Activated CD8-positive, alpha-beta memory T cell treated with anti-CD3 and anti-CD28 coated beads, Interleukin-2, amount 10 ng/mL, durations not matched to agents 7 days and 5 days (primary cell): Measurements from ENCODE around the gene VOPP1. TPM values are rescaled to one million over a fixed set of nuclear protein-coding genes. Genes with fewer than 3 reads are reported as not detected.

Experiments used
- ATAC-seq: fragments of 150-1000 bp; cut with Tn5 transposase; one replicate; pipeline ENCODE4 v1.10.0; 2021; ENCODE audit warnings: moderate library complexity
- CTCF ChIA-PET: fragments of 350-600 bp; sonication (Branson Sonifier 250); formaldehyde crosslinking; loops from one replicate; lab custom pipeline; 2021; ENCODE audit warnings: antibody characterized with exemption; lab: Charles Lee
- DNase-seq: peaks from one replicate; pipeline ENCODE4 v3.0.0-alpha.2; 2020
- H3K27ac Mint-ChIP-seq: one replicate; pipeline ENCODE4 v1.8.0; 2021; ENCODE audit warnings: mild to moderate bottlenecking, mixed read lengths
- H3K27me3 Mint-ChIP-seq: one replicate; pipeline ENCODE4 v1.8.0; 2021; ENCODE audit warnings: mixed read lengths
- H3K36me3 Mint-ChIP-seq: one replicate; pipeline ENCODE4 v1.8.0; 2021; ENCODE audit warnings: mild to moderate bottlenecking, mixed read lengths
- H3K4me1 Mint-ChIP-seq: one replicate; pipeline ENCODE4 v1.8.0; 2021; ENCODE audit warnings: mixed read lengths
- H3K4me3 Mint-ChIP-seq: one replicate; pipeline ENCODE4 v1.8.0; 2021; ENCODE audit warnings: mild to moderate bottlenecking, moderate library complexity, mixed read lengths
- H3K9me3 Mint-ChIP-seq: one replicate; pipeline ENCODE4 v1.8.0; 2022; ENCODE audit warnings: low read depth, mixed read lengths
- total RNA-seq, 2 experiments: library from RNA; stranded (reverse); gene quantifications; one replicate each; pipeline ENCODE4 v1.2.3, GENCODE V29; 2021

VOPP1 gene
- total RNA-seq, 2 experiments from 2014 or later = 42.3 to 67.3 TPM

DNA sequence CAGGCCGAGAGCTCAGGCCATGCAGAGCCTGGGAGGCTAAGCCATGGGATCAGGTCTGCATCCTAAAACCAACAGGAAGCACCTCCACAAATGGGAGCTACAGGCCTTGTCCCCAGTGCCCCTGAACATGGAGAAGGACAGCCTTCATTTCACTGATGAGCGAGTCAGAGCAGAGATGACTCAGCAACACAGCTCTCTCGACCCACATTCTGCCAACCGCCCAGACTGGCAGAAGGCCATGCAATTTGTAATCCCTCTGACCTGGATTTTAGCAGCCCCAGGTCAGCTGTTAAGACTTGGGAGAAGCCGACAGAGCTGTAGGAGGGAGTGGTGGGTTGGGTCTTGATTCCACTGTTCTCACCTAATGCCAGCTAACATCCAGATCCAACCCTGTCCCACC is 25.5 kb downstream of the VOPP1 start:
- Mint-ChIP-seq H3K36me3 (peaks cover 18% of the 10 kb centered on the region), H3K27ac (no peak overlapping the region), H3K9me3 (no peaks in the 10 kb centered on the region), H3K4me3 (no peak overlapping the region), H3K27me3 (no peaks in the 10 kb centered on the region), H3K4me1 (peaks cover 35% of the 10 kb centered on the region)
- ATAC-seq = peak; percentile 51
- CTCF ChIA-PET = no interaction called here
- DNase-seq = no peak

- no peak for DNase-seq
- no peaks in the 10 kb centered on the region for H3K9me3 Mint-ChIP-seq
- no peak for ATAC-seq
- CTCF ChIA-PET = interaction anchor here (0.6 to 1.1 kb wide), 2 partner anchors 13 to 677 kb away, joined by 3 to 4 read pairs; no protein-coding TSS in a partner anchor
- H3K27ac Mint-ChIP-seq = no peak overlapping the region
- H3K4me3 Mint-ChIP-seq = no peak overlapping the region
- H3K36me3 Mint-ChIP-seq = peaks cover 19% of the 10 kb centered on the region
- no peaks in the 10 kb centered on the region for H3K27me3 Mint-ChIP-seq
- H3K4me1 Mint-ChIP-seq = peaks cover 35% of the 10 kb centered on the region
Measured at GRCh38 chr7:55545496-55545895, 26.8 kb downstream of the VOPP1 start.

DNA sequence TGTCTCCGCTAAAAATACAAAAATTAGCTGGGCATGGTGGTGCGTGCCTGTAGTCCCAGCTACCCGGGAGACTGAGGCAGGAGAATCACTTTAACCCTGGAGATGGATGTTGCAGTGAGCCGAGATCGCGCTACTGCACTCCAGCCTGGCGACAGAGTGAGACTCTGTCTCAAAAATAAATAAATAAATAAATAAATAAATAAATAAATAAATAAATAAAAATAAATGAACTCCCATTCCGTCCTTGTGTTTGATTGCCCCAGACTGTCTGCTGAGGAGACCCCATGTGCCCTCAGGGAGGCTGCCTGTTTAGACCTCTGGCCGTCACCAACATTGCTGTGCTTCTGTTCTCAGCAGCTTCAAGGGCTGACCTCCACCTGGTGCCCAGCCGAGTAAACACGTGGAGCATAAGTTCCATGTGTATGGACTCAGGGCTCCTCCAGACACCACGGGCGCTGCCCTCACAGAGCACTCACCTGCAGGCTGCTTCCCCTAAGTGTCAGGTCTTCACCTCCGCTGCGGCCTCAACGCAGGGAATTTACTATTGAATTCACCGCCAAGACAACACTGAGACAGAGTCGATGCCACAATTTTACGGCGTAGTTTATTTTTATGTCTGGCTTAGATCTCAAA is 32.0 kb downstream of the VOPP1 start:
- Mint-ChIP-seq H3K36me3 (peaks cover 21% of the 10 kb centered on the region), H3K27me3 (no peaks in the 10 kb centered on the region), H3K9me3 (no peaks in the 10 kb centered on the region), H3K4me1 (peaks cover 42% of the 10 kb centered on the region), H3K27ac (no peak overlapping the region), H3K4me3 (no peak overlapping the region)
- ATAC-seq (no peak), DNase-seq (no peak)
- CTCF ChIA-PET = no interaction called here

DNA sequence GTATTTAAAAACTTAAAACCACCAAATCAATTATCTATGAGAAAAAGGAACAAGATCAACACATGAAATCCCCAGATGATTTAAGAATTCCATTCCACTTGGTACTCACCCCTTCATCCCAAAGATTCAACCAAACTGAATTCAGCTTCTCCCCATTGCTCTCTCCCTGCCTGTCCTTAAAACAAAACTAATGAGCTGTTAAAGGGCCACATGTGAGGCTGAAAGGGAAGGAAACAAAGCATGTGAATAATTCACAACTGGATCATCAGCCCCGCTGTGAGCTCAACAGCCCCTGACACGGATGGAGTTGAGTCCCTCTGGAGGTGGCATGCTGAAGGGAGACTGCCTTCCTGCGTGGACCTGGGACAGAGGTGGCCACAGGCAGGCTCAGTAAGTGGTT is 32.9 kb downstream of the VOPP1 start:
- ATAC-seq (no peak), DNase-seq (no peak)
- H3K4me3 Mint-ChIP-seq = no peak overlapping the region
- H3K36me3 Mint-ChIP-seq = peaks cover 16% of the 10 kb centered on the region
- H3K9me3 Mint-ChIP-seq = no peaks in the 10 kb centered on the region
- H3K27me3 Mint-ChIP-seq = no peaks in the 10 kb centered on the region
- CTCF ChIA-PET = no interaction called here
- peaks cover 48% of the 10 kb centered on the region for H3K4me1 Mint-ChIP-seq
- no peak overlapping the region for H3K27ac Mint-ChIP-seq

GRCh38 chr7:55538538-55538937 is 33.8 kb downstream of the VOPP1 start:
- peaks cover 8% of the 10 kb centered on the region for H3K36me3 Mint-ChIP-seq
- no peak overlapping the region for H3K27ac Mint-ChIP-seq
- CTCF ChIA-PET = no interaction called here
- peaks cover 56% of the 10 kb centered on the region for H3K4me1 Mint-ChIP-seq
- DNase-seq = no peak
- ATAC-seq = no peak
- H3K4me3 Mint-ChIP-seq = no peak overlapping the region
- H3K9me3 Mint-ChIP-seq = no peaks in the 10 kb centered on the region
- no peaks in the 10 kb centered on the region for H3K27me3 Mint-ChIP-seq

GRCh38 chr7:55537458-55537990 is 34.8 kb downstream of the VOPP1 start:
- no peak overlapping the region for H3K4me3 Mint-ChIP-seq
- H3K36me3 Mint-ChIP-seq = peaks cover 8% of the 10 kb centered on the region
- CTCF ChIA-PET = no interaction called here
- DNase-seq = no peak
- H3K27me3 Mint-ChIP-seq = peaks cover 2% of the 10 kb centered on the region
- peaks cover 66% of the 10 kb centered on the region for H3K4me1 Mint-ChIP-seq
- H3K27ac Mint-ChIP-seq = no peak overlapping the region
- no peaks in the 10 kb centered on the region for H3K9me3 Mint-ChIP-seq
- ATAC-seq = no peak

DNA sequence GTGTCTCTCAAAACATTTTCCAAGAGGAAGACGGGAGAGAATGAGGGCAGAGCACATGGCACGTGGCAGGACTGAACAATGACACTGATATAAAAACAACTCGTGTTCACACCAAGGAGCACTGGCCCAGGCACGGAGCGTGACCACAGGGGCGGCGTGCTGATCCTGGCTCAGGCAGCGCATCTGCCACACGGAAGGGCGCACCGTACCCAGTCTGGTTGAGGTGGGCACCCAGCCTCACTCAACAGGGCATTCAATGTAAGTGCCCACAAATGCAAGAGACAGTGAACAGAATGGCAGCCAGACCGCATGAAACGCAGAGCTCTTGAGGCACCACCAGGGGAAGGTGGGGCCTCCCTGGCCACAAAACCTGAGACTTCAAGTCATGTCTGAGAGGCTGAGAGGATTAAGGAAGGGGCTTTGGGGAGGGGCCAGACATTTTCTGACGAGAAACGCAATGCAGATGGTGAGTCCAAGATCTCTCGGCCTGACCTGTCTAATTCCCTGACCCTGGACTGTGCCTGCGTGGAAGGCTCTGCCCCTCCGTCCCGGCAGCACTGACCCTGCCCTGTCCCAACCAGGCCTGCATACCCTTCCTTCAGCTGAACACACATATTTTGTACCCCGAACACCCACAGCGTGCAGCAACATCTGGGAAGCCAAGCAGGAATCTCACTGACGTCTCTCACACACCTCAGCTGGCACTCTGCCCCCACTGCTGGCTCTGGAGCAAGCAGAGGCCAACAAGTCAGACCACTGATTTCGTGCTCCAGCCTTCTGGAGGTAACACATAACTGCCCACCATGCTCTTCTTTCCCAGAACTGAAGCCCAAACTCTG is 35.5 kb downstream of the VOPP1 start:
- H3K27ac Mint-ChIP-seq = no peak overlapping the region
- ATAC-seq (no peak), DNase-seq (no peak)
- H3K27me3 Mint-ChIP-seq = peaks cover 2% of the 10 kb centered on the region
- H3K36me3 Mint-ChIP-seq = peaks cover 14% of the 10 kb centered on the region
- CTCF ChIA-PET = no interaction called here
- H3K4me1 Mint-ChIP-seq = peaks cover 73% of the 10 kb centered on the region
- no peaks in the 10 kb centered on the region for H3K9me3 Mint-ChIP-seq
- no peak overlapping the region for H3K4me3 Mint-ChIP-seq

DNA sequence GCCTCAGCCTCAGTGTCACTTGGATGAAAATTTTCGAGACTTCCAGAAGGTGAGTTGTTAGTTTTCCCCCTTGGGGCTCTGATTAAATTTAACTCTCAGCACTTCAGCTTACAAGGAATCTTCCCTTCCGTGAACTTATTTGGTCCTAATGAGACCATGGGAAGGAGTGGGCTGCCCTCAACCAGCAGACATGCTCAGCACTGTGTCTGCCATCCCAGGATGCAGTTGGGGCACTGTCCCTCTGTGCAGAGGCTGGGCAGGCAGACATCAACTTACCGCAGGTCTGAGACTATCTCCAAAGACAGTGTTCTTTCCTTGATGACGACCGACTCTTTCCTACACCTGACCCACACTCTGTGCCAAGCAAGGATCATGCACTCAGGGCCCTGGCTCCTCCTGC is 36.7 kb downstream of the VOPP1 start:
- no peaks in the 10 kb centered on the region for H3K9me3 Mint-ChIP-seq
- ATAC-seq (no peak), DNase-seq (no peak)
- H3K4me1 Mint-ChIP-seq = peaks cover 81% of the 10 kb centered on the region
- H3K27me3 Mint-ChIP-seq = peaks cover 7% of the 10 kb centered on the region
- H3K4me3 Mint-ChIP-seq = no peak overlapping the region
- peaks cover 21% of the 10 kb centered on the region for H3K36me3 Mint-ChIP-seq
- peak overlapping the region; percentile 88 for H3K27ac Mint-ChIP-seq
- CTCF ChIA-PET = interaction anchor here (1.6 to 3.8 kb wide), 3 partner anchors 20 to 226 kb away, joined by 5 to 33 read pairs (median 17); partner anchors contain the start of gene VOPP1

GRCh38 chr7:55534916-55535590 is 37.2 kb downstream of the VOPP1 start:
- ATAC-seq (peak; percentile 3), DNase-seq (peak; percentile 50)
- peaks cover 20% of the 10 kb centered on the region for H3K36me3 Mint-ChIP-seq
- H3K27me3 Mint-ChIP-seq = peaks cover 10% of the 10 kb centered on the region
- CTCF ChIA-PET = interaction anchor here (0.7 to 3.8 kb wide), 12 partner anchors 11 to 226 kb away, joined by 3 to 33 read pairs (median 5); partner anchors contain the start of gene VOPP1
- peaks cover 83% of the 10 kb centered on the region for H3K4me1 Mint-ChIP-seq
- peak overlapping the region; percentile 51 for H3K4me3 Mint-ChIP-seq
- peak overlapping the region; percentile 88 for H3K27ac Mint-ChIP-seq
- no peaks in the 10 kb centered on the region for H3K9me3 Mint-ChIP-seq

- peak overlapping the region; percentile 51 for H3K4me3 Mint-ChIP-seq
- CTCF ChIA-PET = interaction anchor here (0.6 to 3.8 kb wide), 13 partner anchors 10 to 225 kb away, joined by 3 to 33 read pairs (median 5); partner anchors contain the start of gene VOPP1
- no peaks in the 10 kb centered on the region for H3K9me3 Mint-ChIP-seq
- ATAC-seq = peak; percentile 77
- H3K36me3 Mint-ChIP-seq = peaks cover 20% of the 10 kb centered on the region
- peaks cover 10% of the 10 kb centered on the region for H3K27me3 Mint-ChIP-seq
- peak; percentile 91 for DNase-seq
- peaks cover 81% of the 10 kb centered on the region for H3K4me1 Mint-ChIP-seq
- H3K27ac Mint-ChIP-seq = peak overlapping the region; percentile 88
Measured at GRCh38 chr7:55534262-55534915, 37.9 kb downstream of the VOPP1 start.

- ATAC-seq (peak; percentile 15), DNase-seq (no peak)
- CTCF ChIA-PET = interaction anchor here (1.2 to 3.8 kb wide), 8 partner anchors 10 to 224 kb away, joined by 3 to 33 read pairs (median 6); partner anchors contain the start of gene VOPP1
- peaks cover 20% of the 10 kb centered on the region for H3K36me3 Mint-ChIP-seq
- H3K4me3 Mint-ChIP-seq = peak overlapping the region; percentile 51
- peaks cover 10% of the 10 kb centered on the region for H3K27me3 Mint-ChIP-seq
- H3K27ac Mint-ChIP-seq = peak overlapping the region; percentile 88
- H3K4me1 Mint-ChIP-seq = peaks cover 78% of the 10 kb centered on the region
- H3K9me3 Mint-ChIP-seq = no peaks in the 10 kb centered on the region
Measured at GRCh38 chr7:55533729-55534080, 38.6 kb downstream of the VOPP1 start.

GRCh38 chr7:55533050-55533728 is 39.1 kb downstream of the VOPP1 start:
- H3K4me3 Mint-ChIP-seq = peak overlapping the region; percentile 51
- peaks cover 20% of the 10 kb centered on the region for H3K36me3 Mint-ChIP-seq
- H3K27me3 Mint-ChIP-seq = peaks cover 10% of the 10 kb centered on the region
- no peaks in the 10 kb centered on the region for H3K9me3 Mint-ChIP-seq
- ATAC-seq (peak; percentile 54), DNase-seq (peak; percentile 90)
- CTCF ChIA-PET = interaction anchor here (1.4 to 3.8 kb wide), 6 partner anchors 9 to 224 kb away, joined by 4 to 33 read pairs (median 10); partner anchors contain the start of gene VOPP1
- peak overlapping the region; percentile 88 for H3K27ac Mint-ChIP-seq
- peaks cover 72% of the 10 kb centered on the region for H3K4me1 Mint-ChIP-seq
